Activated B cell treated with CpG ODN at 0.5 μM for 24 hours (primary cell): ENCODE data around the gene IGFBP7. TPM values are rescaled to one million over a fixed set of nuclear protein-coding genes. Genes with fewer than 3 reads are reported as not detected.

Source experiments
- ATAC-seq: fragments of 200-7000 bp; cut with Tn5 transposase; one replicate; pipeline ENCODE4 v1.10.0; 2021; ENCODE audit warnings: low read depth, mild to moderate bottlenecking, moderate library complexity
- CTCF ChIA-PET: fragments of 350-600 bp; sonication (Branson Sonifier 250); formaldehyde crosslinking; loops from one replicate; lab custom pipeline; 2021; ENCODE audit warnings: antibody characterized with exemption; lab: Charles Lee
- POLR2A ChIA-PET: fragments of 350-600 bp; sonication (Branson Sonifier 250); formaldehyde crosslinking; loops from one replicate; lab custom pipeline; 2021; ENCODE audit warnings: antibody characterized with exemption; lab: Charles Lee
- DNase-seq: peaks from one replicate; pipeline ENCODE4 v3.0.0; 2022
- H3K27ac Mint-ChIP-seq: one replicate; pipeline ENCODE4 v1.8.0; 2020; ENCODE audit warnings: mixed read lengths
- H3K27me3 Mint-ChIP-seq: one replicate; pipeline ENCODE4 v1.8.0; 2021; ENCODE audit warnings: mixed read lengths
- H3K36me3 Mint-ChIP-seq: one replicate; pipeline ENCODE4 v1.8.0; 2021; ENCODE audit warnings: low read depth, mixed read lengths
- H3K4me1 Mint-ChIP-seq: one replicate; pipeline ENCODE4 v1.8.0; 2021; ENCODE audit warnings: mixed read lengths
- H3K4me3 Mint-ChIP-seq: one replicate; pipeline ENCODE4 v1.8.0; 2020; ENCODE audit warnings: mild to moderate bottlenecking, mixed read lengths
- H3K9me3 Mint-ChIP-seq: one replicate; pipeline ENCODE4 v1.8.0; 2020; ENCODE audit warnings: mixed read lengths
- intact Hi-C: fragments of 100-400 bp; cut with micrococcal nuclease; formaldehyde crosslinking; loops from one replicate; pipeline ENCODE4 v1.15.1; 2024
- total RNA-seq: library from RNA; stranded (reverse); gene quantifications from 2 replicates; pipeline ENCODE4 v1.2.3, GENCODE V29; 2022
- TF ChIP-seq, protein P1 (sequence below): fragments of 200-600 bp; IDR thresholded peaks from one replicate; pipeline ENCODE4 v1.8.0; 2022; ENCODE audit warnings: antibody characterized with exemption, mild to moderate bottlenecking

Gene IGFBP7
- total RNA-seq, 1 donor from 2014 or later: not detected

DNA sequence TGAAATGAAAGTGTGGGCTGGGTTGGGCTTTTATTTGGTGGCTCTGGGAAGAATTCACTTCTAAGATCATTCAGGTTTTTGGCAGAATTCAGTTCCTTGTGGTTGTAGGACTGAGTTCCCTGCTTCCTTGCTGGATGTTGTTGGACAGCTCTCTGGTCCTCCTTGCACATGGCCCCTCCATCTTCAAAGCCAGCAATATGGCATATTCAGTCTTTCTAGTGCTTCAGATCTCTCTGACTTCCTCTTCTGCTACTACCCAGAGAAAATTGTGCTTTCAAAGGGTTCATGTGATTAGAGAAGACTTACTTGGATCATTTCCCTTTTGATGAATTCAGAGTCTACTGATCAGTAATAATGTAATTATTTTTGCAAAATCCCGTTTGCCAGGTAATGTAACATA lies 12.8 kb upstream of the IGFBP7 start:
- no peaks in the 10 kb centered on the region for H3K36me3 Mint-ChIP-seq
- TF ChIP-seq, protein P1, sequence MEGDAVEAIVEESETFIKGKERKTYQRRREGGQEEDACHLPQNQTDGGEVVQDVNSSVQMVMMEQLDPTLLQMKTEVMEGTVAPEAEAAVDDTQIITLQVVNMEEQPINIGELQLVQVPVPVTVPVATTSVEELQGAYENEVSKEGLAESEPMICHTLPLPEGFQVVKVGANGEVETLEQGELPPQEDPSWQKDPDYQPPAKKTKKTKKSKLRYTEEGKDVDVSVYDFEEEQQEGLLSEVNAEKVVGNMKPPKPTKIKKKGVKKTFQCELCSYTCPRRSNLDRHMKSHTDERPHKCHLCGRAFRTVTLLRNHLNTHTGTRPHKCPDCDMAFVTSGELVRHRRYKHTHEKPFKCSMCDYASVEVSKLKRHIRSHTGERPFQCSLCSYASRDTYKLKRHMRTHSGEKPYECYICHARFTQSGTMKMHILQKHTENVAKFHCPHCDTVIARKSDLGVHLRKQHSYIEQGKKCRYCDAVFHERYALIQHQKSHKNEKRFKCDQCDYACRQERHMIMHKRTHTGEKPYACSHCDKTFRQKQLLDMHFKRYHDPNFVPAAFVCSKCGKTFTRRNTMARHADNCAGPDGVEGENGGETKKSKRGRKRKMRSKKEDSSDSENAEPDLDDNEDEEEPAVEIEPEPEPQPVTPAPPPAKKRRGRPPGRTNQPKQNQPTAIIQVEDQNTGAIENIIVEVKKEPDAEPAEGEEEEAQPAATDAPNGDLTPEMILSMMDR: no peak
- peaks cover 3% of the 10 kb centered on the region for H3K27me3 Mint-ChIP-seq
- ChIA-PET POLR2A (no interaction called here), CTCF (no interaction called here)
- ATAC-seq (no peak), DNase-seq (no peak)
- no peak overlapping the region for H3K27ac Mint-ChIP-seq
- no peaks in the 10 kb centered on the region for H3K4me1 Mint-ChIP-seq
- no peak overlapping the region for H3K4me3 Mint-ChIP-seq
- peaks cover 10% of the 10 kb centered on the region for H3K9me3 Mint-ChIP-seq
- intact Hi-C loops: no loop called here

GRCh38 chr4:57119054-57119651 lies 9.0 kb upstream of the IGFBP7 start:
- no peaks in the 10 kb centered on the region for H3K9me3 Mint-ChIP-seq
- CTCF ChIA-PET: no interaction called here
- intact Hi-C loops: no loop called here
- ATAC-seq (no peak), DNase-seq (no peak)
- POLR2A ChIA-PET: no interaction called here
- H3K27me3 Mint-ChIP-seq: peaks cover 4% of the 10 kb centered on the region
- no peak overlapping the region for H3K27ac Mint-ChIP-seq
- TF ChIP-seq, protein P1: no peak
- H3K4me3 Mint-ChIP-seq: no peak overlapping the region
- no peaks in the 10 kb centered on the region for H3K4me1 Mint-ChIP-seq
- no peaks in the 10 kb centered on the region for H3K36me3 Mint-ChIP-seq

GRCh38 chr4:57117491-57117890 lies 7.3 kb upstream of the IGFBP7 start:
- no peaks in the 10 kb centered on the region for H3K9me3 Mint-ChIP-seq
- no peaks in the 10 kb centered on the region for H3K36me3 Mint-ChIP-seq
- ChIA-PET CTCF (no interaction called here), POLR2A (no interaction called here)
- DNase-seq: no peak
- ATAC-seq: no peak
- H3K4me1 Mint-ChIP-seq: no peaks in the 10 kb centered on the region
- H3K27ac Mint-ChIP-seq: no peak overlapping the region
- peaks cover 9% of the 10 kb centered on the region for H3K27me3 Mint-ChIP-seq
- TF ChIP-seq, protein P1: no peak
- intact Hi-C loops: no loop called here
- no peak overlapping the region for H3K4me3 Mint-ChIP-seq

- H3K36me3 Mint-ChIP-seq: no peaks in the 10 kb centered on the region
- CTCF ChIA-PET: no interaction called here
- POLR2A ChIA-PET: no interaction called here
- ATAC-seq (no peak), DNase-seq (no peak)
- H3K4me1 Mint-ChIP-seq: peaks cover 5% of the 10 kb centered on the region
- intact Hi-C loops: no loop called here
- no peaks in the 10 kb centered on the region for H3K9me3 Mint-ChIP-seq
- peaks cover 15% of the 10 kb centered on the region for H3K27me3 Mint-ChIP-seq
- H3K27ac Mint-ChIP-seq: no peak overlapping the region
- no peak overlapping the region for H3K4me3 Mint-ChIP-seq
- TF ChIP-seq, protein P1: no peak
Observed at GRCh38 chr4:57116245-57116644, 6.1 kb upstream of the IGFBP7 start.

GRCh38 chr4:57114973-57115372 lies 4.8 kb upstream of the IGFBP7 start:
- ChIA-PET POLR2A (no interaction called here), CTCF (no interaction called here)
- ATAC-seq (no peak), DNase-seq (no peak)
- intact Hi-C loops: no loop called here
- H3K36me3 Mint-ChIP-seq: no peaks in the 10 kb centered on the region
- H3K9me3 Mint-ChIP-seq: no peaks in the 10 kb centered on the region
- H3K4me1 Mint-ChIP-seq: peaks cover 13% of the 10 kb centered on the region
- no peak overlapping the region for H3K4me3 Mint-ChIP-seq
- peaks cover 23% of the 10 kb centered on the region for H3K27me3 Mint-ChIP-seq
- TF ChIP-seq, protein P1: no peak
- H3K27ac Mint-ChIP-seq: no peak overlapping the region
